ENCODE results near the gene TMUB1.

GRCh38 chr7:151102991-151103390, 19.7 kb upstream of the TMUB1 start:
- no peak for TF ChIP-seq CTCF (IDR thresholded peaks at IDR 0.05)
- no peak for TF ChIP-seq EZH2 (IDR thresholded peaks at IDR 0.05; ENCODE audit: borderline replicate concordance, insufficient read depth, low read depth, low read length, poor library complexity, severe bottlenecking)

Measured in B cell (primary cell).